ENCODE results near the gene CISD3.
"Not testable (repeated sequence)": the region's sequence is repeated elsewhere in the genome, so short reads cannot be mapped to it uniquely, and the experiment has no call there.

Gene CISD3

GRCh38 chr17:38707678-38708351, 22.3 kb upstream of the CISD3 start:
- DNase-seq (ENCODE audit: low read depth in 3 of 3, low spot score in 1 of 3): no peak

GRCh38 chr17:38709104-38709820, 20.9 kb upstream of the CISD3 start:
- no peak for DNase-seq (ENCODE audit: low read depth in 3 of 3, low spot score in 1 of 3)

GRCh38 chr17:38709864-38710603, 20.1 kb upstream of the CISD3 start:
- no peak for DNase-seq (ENCODE audit: low read depth in 3 of 3, low spot score in 1 of 3)

DNA sequence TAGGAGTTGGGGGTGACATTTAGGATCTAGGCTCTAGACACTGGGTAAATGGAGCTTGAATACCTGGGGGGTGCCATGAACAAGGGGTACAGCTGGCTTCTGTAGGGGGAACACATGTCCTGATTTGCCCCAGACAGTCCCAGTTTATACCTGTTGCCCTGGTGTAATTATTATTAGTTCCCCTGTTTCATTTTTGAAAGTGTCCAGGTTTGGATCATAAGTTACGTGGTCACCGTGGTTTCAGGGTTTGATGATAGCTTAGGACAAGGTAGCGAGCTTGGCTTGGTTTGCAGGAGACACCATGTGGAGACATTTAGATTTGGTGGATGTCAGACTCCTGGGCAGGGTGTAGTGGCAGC, 19.6 kb upstream of the CISD3 start:
- no peak for DNase-seq (ENCODE audit: low read depth in 3 of 3, low spot score in 1 of 3)

DNA sequence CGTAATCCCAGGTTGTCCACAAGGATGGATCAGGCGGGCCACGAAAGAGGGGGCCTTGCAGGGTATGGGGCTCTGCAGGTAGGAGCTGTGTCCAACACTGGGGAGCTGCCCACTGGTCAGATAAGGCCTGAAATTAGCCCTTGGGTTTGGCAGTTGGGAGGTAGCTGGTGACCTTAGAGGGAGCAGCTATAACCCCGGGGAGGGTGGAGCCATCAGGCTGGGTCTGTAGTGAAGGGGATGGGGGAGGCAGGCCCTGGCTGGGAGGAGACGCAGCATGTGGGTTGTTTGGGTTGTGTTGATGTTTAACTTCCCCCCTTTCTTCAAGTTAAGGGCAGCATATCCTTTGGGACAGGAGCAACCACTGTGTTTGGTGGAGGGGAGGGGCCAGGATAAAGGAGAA, 19.2 kb upstream of the CISD3 start:
- DNase-seq (ENCODE audit: low read depth in 3 of 3, low spot score in 1 of 3): no peak

GRCh38 chr17:38711792-38712571, 18.2 kb upstream of the CISD3 start:
- DNase-seq (ENCODE audit: low read depth in 3 of 3, low spot score in 1 of 3): no peak

GRCh38 chr17:38712593-38712992, 17.5 kb upstream of the CISD3 start:
- no peak for DNase-seq (ENCODE audit: low read depth in 3 of 3, low spot score in 1 of 3)

- no peak for DNase-seq (ENCODE audit: low read depth in 3 of 3, low spot score in 1 of 3)
These were observed 16.6 kb upstream of the CISD3 start for GRCh38 chr17:38713456-38714075.

DNA sequence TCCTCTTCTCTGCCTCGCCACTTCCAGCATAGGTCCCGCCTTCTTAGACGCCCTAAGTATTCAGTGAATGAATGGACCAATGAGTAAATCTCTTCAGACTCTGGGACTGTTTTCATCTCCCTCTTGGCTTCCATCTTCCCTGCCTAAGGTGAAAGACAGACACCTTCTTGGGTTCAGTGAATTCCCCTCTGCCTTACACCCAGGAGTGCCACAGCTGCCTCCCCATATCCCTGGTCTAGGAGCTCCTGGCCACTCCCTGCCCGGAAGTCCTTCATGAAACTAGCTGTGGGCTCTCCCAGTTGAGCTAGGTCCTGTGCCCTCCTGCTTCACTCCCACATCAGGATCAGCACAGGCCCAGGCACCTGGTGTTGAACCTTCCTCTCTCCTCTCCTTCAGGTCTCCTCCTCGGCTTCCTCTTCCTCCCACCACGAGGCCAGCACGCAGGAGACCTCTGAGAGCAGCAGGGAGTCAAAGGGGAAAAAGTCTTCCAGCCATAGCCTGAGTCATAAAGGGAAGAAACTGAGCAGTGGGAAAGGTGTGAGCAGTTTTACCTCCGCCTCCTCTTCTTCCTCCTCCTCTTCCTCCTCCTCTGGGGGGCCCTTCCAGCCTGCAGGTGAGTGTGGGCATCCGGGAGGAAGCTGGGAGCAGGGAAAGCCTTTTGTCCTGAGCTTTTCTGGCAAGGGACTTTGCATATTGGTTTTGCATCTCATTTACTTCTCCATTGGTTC, 14.8 kb upstream of the CISD3 start:
- no peak for DNase-seq (ENCODE audit: low read depth in 3 of 3, low spot score in 1 of 3)

GRCh38 chr17:38716368-38717005, 13.7 kb upstream of the CISD3 start:
- no peak for DNase-seq (ENCODE audit: low read depth in 3 of 3, low spot score in 1 of 3)

DNA sequence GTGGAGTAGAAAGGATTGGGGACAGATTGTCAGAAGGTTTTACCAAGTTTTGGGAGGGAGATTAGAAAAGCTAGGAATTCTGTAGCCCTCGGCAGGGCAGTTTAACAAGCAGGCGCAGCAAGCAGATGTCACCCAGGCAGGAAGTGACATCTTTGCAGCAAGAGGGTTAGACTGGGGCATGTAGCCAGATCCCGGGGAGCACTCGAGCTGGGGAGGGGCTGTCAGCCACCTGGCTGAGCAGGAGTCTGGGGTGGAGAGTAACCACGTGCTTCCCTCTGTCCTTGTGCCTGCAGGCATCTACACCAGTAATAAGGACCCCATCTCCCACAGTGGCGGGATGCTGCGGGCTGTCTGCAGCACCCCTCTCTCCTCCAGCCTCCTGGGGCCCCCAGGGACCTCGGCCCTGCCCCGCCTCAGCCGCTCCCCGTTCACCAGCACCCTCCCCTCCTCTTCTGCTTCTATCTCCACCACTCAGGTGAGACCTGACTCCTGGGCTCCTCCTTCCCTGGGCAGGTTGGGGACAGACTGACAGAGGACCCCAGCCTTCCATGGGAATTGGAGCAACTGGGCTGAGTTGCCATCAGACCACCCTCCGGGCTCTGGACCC, 12.9 kb upstream of the CISD3 start:
- DNase-seq (ENCODE audit: low read depth in 3 of 3, low spot score in 1 of 3): no peak

DNA sequence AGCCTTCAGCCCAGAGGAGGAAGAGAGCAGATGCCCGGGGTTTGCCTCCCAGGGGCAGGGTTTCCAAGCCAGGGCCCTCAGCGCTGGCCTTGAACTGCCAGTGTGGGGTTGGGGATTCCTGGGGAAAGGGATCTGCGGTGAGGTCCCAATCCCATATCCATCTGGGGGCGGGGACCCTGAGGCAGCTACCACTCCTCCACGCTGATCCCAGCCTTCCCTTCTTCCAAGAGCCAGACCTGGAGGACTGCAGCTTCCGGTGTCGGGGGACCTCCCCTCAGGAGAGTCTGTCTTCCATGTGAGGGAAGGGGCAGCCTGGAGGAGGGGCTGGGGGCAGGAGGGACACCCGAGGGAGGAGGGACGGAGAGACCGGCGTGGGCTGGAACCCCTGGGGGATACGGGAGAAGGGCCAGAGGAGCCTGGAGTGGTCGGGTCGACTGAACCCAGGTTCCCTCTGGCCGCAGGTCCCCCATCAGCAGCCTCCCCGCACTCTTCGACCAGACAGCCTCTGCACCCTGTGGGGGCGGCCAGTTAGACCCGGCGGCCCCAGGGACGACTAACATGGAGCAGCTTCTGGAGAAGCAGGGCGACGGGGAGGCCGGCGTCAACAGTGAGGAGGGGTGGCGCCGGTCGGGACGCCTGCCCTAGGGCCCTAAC, 10.7 kb upstream of the CISD3 start:
- no peak for DNase-seq (ENCODE audit: low read depth in 3 of 3, low spot score in 1 of 3)

GRCh38 chr17:38719943-38720641, 10.0 kb upstream of the CISD3 start:
- DNase-seq (ENCODE audit: low read depth in 3 of 3, low spot score in 1 of 3): no peak

- no peak for DNase-seq (ENCODE audit: low read depth in 3 of 3, low spot score in 1 of 3)
These were observed 9.2 kb upstream of the CISD3 start for GRCh38 chr17:38720941-38721340.

DNA sequence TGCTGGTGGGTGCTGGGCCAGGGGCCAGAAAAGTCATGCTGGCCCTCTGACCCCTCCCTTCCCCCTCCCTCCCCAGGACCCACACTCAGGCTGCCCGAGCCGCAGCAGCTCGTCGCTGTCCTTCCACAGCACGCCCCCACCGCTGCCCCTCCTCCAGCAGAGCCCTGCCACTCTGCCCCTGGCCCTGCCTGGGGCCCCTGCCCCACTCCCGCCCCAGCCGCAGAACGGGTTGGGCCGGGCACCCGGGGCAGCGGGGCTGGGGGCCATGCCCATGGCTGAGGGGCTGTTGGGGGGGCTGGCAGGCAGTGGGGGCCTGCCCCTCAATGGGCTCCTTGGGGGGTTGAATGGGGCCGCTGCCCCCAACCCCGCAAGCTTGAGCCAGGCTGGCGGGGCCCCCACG, 8.3 kb upstream of the CISD3 start:
- no peak for DNase-seq (ENCODE audit: low read depth in 3 of 3, low spot score in 1 of 3)

DNA sequence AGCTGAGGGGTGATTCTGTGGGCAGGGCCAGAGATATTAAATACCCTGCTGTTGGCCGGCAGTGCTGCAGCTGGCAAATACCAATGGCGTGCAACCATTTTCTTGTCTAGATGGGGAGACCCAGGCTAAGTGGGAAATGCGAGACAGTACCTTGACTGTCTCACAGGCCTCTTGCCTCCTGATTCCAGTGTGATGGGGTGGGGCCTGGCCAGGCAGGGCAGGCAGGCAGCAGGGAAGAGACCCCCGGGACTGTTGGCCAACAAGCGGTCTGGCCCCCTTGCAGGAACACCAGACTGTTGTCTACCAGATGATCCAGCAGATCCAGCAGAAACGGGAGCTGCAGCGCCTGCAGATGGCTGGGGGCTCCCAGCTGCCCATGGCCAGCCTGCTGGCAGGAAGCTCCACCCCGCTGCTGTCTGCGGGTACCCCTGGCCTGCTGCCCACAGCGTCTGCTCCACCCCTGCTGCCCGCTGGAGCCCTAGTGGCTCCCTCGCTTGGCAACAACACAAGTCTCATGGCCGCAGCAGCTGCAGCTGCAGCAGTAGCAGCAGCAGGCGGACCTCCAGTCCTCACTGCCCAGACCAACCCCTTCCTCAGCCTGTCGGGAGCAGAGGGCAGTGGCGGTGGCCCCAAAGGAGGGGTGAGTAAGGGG, 5.7 kb upstream of the CISD3 start:
- no peak for DNase-seq (ENCODE audit: low read depth in 3 of 3, low spot score in 1 of 3)

GRCh38 chr17:38725066-38725465, 5.1 kb upstream of the CISD3 start:
- DNase-seq (ENCODE audit: low read depth in 3 of 3, low spot score in 1 of 3): no peak

- not testable (repeated sequence) for DNase-seq (ENCODE audit: low read depth in 3 of 3, low spot score in 1 of 3)
These were observed 4.0 kb upstream of the CISD3 start for GRCh38 chr17:38726145-38726544.
